SK-N-SH (cell line): ENCODE results near the gene NPAS3.

Source experiments
- CHD2 ChIP-seq: fragments of 150-350 bp; IDR thresholded peaks from 2 replicates; pipeline ENCODE4 v1.6.1; 2018; ENCODE audit warnings: low read length; ENCODE audit not compliant: partially characterized antibody
- CTCF ChIP-seq: fragments of 200-600 bp; sonication (generic); IDR thresholded peaks from 2 replicates; pipeline ENCODE4 v1.6.1; 2017; ENCODE audit warnings: antibody characterized with exemption, mild to moderate bottlenecking, moderate library complexity
- EP300 ChIP-seq, 2 experiments: IDR thresholded peaks; 2 replicates each; pipeline versions ENCODE4 v1.4.0 to v1.6.1; 2012; ENCODE audit warnings: borderline replicate concordance in 1 of 2, low read depth in 1 of 2, low read length in 1 of 2
- FOXJ3 ChIP-seq: sonication (generic); formaldehyde crosslinking; IDR thresholded peaks from 2 replicates; pipeline ENCODE4 v1.5.1; 2020; ENCODE audit warnings: mild to moderate bottlenecking, missing genetic modification reagents
- FOXM1 ChIP-seq: IDR thresholded peaks from 2 replicates; pipeline ENCODE4 v1.4.0; 2012; ENCODE audit warnings: low read depth, mild to moderate bottlenecking
- GABPA ChIP-seq: IDR thresholded peaks from 2 replicates; pipeline ENCODE4 v1.4.0; 2012; ENCODE audit warnings: low read depth, mild to moderate bottlenecking
- GATA2 ChIP-seq: sonication (generic); formaldehyde crosslinking; IDR thresholded peaks from 2 replicates; pipeline ENCODE4 v1.5.0; 2020; ENCODE audit warnings: mild to moderate bottlenecking, missing genetic modification reagents
- JUND ChIP-seq: IDR thresholded peaks from 2 replicates; pipeline ENCODE4 v1.4.0; 2012
- MXI1 ChIP-seq: IDR thresholded peaks from 2 replicates; pipeline ENCODE4 v1.6.1; 2012; ENCODE audit warnings: mild to moderate bottlenecking, low read depth, low read length, improper control_type of control experiment
- POLR2AphosphoS5 ChIP-seq: IDR thresholded peaks from 2 replicates; pipeline ENCODE4 v1.6.1; 2012; ENCODE audit warnings: low read depth, low read length
- TAF1 ChIP-seq: IDR thresholded peaks from 2 replicates; pipeline ENCODE4 v1.6.1; 2012; ENCODE audit warnings: low read depth, mild to moderate bottlenecking, low read length, moderate library complexity, borderline replicate concordance
- YY1 ChIP-seq: IDR thresholded peaks from 2 replicates; pipeline ENCODE4 v1.4.0; 2012; ENCODE audit warnings: low read depth, mild to moderate bottlenecking
- TF ChIP-seq, protein P1 (sequence below): IDR thresholded peaks from 2 replicates; pipeline ENCODE4 v1.4.0; 2012; ENCODE audit warnings: low read depth

GRCh38 chr14:33110737-33111443 is 172.2 kb downstream of the NPAS3 start:
- no peak for TF ChIP-seq GATA2
- TF ChIP-seq MXI1: no peak
- TF ChIP-seq, protein P1, sequence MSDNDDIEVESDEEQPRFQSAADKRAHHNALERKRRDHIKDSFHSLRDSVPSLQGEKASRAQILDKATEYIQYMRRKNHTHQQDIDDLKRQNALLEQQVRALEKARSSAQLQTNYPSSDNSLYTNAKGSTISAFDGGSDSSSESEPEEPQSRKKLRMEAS: no peak
- TF ChIP-seq TAF1: no peak
- TF ChIP-seq CTCF: no peak
- TF ChIP-seq JUND: no peak
- no peak for TF ChIP-seq CHD2
- TF ChIP-seq POLR2AphosphoS5: no peak
- TF ChIP-seq FOXJ3 (CRISPR knock-in tag): no peak
- no peak for TF ChIP-seq FOXM1
- no peak for TF ChIP-seq YY1
- TF ChIP-seq GABPA: no peak
- TF ChIP-seq EP300 (IDR thresholded peaks at IDR 0.05; ENCODE audit: borderline replicate concordance in 1 of 2, low read depth in 1 of 2, low read length in 1 of 2): no peak
